Cardiac fibroblast (primary cell): ENCODE measurements around the gene ADAMTSL3.

Experiments used
- DNase-seq, 2 donors: peaks; one replicate each; pipeline versions ENCODE4 v3.0.0 to v3.0.0-alpha.2; 2010; ENCODE audit warnings: low read depth in 2 of 2
- H3K4me3 ChIP-seq, 2 donors: replicated peaks in 1 of 2; 1 replicate in 1 of 2; 2 replicates in 1 of 2; pipeline ENCODE4 v1.5.1; 2011; ENCODE audit warnings: low read depth in 2 of 2, low read length in 2 of 2, mild to moderate bottlenecking in 2 of 2, moderate library complexity in 1 of 2
- CTCF ChIP-seq: IDR thresholded peaks from one replicate; pipeline ENCODE4 v1.5.1; 2011; ENCODE audit warnings: low read depth, mild to moderate bottlenecking, low read length, inconsistent platforms

Gene ADAMTSL3

GRCh38 chr15:83670672-83671229 lies 16.8 kb downstream of the ADAMTSL3 start:
- DNase-seq: no peak
- no peak overlapping the region for H3K4me3 ChIP-seq
- no peak for TF ChIP-seq CTCF

GRCh38 chr15:83671603-83672002 lies 17.7 kb downstream of the ADAMTSL3 start:
- no peak for TF ChIP-seq CTCF
- no peak overlapping the region for H3K4me3 ChIP-seq
- DNase-seq: no peak

- TF ChIP-seq CTCF: no peak
- H3K4me3 ChIP-seq: no peak overlapping the region
- DNase-seq: no peak
These were observed 19.5 kb downstream of the ADAMTSL3 start for GRCh38 chr15:83673385-83673784.

GRCh38 chr15:83682476-83683088 lies 28.7 kb downstream of the ADAMTSL3 start:
- no peak overlapping the region for H3K4me3 ChIP-seq
- no peak for TF ChIP-seq CTCF
- no peak for DNase-seq

- no peak for TF ChIP-seq CTCF
- H3K4me3 ChIP-seq: no peak overlapping the region
These were observed 32.0 kb downstream of the ADAMTSL3 start for GRCh38 chr15:83685916-83686332.

GRCh38 chr15:83688201-83688600 lies 34.3 kb downstream of the ADAMTSL3 start:
- no peak overlapping the region for H3K4me3 ChIP-seq
- TF ChIP-seq CTCF: no peak
- no peak for DNase-seq

More at GRCh38 chr15:83685916-83686332, 32.0 kb downstream of the ADAMTSL3 start:
- no peak for DNase-seq

- TF ChIP-seq CTCF: no peak
- no peak for DNase-seq
- H3K4me3 ChIP-seq: no peak overlapping the region
These were observed 36.8 kb downstream of the ADAMTSL3 start for GRCh38 chr15:83690676-83691075.
